Ishikawa (cell line): ENCODE results near the gene TMPRSS2.

ENCODE experiments used
- TAF1 ChIP-seq: IDR thresholded peaks from 2 replicates; pipeline ENCODE4 v1.6.1; 2012; ENCODE audit warnings: low read depth, mild to moderate bottlenecking
- YY1 ChIP-seq: IDR thresholded peaks from 2 replicates; pipeline ENCODE4 v1.6.1; 2012; ENCODE audit warnings: low read depth

DNA sequence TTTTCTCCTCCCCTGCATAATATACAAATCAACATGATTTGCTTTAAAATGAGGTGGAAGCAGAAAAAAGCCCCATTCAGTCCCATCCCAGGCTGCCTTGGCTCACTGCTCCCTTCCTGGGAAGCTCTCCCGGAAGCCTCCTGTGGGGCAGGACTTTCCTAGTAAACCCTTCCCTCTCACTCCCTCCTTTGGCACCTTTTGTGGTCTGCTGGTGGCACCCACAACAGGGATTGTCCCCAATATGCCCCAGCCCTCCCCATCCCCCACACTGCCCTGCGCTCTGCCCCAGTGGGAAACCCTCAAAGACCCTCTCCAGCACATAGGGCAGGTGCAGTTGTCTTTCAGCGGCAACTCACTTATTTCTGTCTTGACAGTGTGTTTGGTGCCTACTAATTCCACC lies 1.8 kb upstream of the TMPRSS2 start:
- TF ChIP-seq TAF1 (no peak), YY1 (no peak)
